AG04449 (cell line): ENCODE data around the gene OR2T10.
"Not testable (repeated sequence)": the region's sequence is repeated elsewhere in the genome, so short reads cannot be mapped to it uniquely, and the experiment has no call there.

Experiments
- CTCF ChIA-PET: fragments of 350-600 bp; formaldehyde crosslinking; extraction: SDS; loops from one replicate; lab custom pipeline; 2021; ENCODE audit warnings: antibody characterized with exemption; lab: Yijun Ruan, JAX
- POLR2A ChIA-PET: fragments of 400-600, 350-600 bp; formaldehyde crosslinking; extraction: SDS; loops from one replicate; lab custom pipeline; 2020; ENCODE audit warnings: antibody characterized with exemption, inconsistent platforms; lab: Yijun Ruan, JAX
- DNase-seq: peaks from one replicate; pipeline ENCODE4 v3.0.0-alpha.2; 2010; ENCODE audit warnings: low read depth, low spot score
- H3K4me3 ChIP-seq: 2 replicates; pipeline ENCODE4 v1.5.1; 2011; ENCODE audit warnings: low read depth, mild to moderate bottlenecking, control low read depth, low read length
- CTCF ChIP-seq: IDR thresholded peaks from one replicate; pipeline ENCODE4 v1.5.1; 2011; ENCODE audit warnings: mild to moderate bottlenecking, moderate library complexity, low read length, control low read depth, inconsistent platforms; ENCODE audit not compliant: insufficient read depth; ENCODE audit errors: missing control alignments

OR2T10 gene

GRCh38 chr1:248597589-248597988 is at the start of gene OR2T10:
OR2T10 (minus strand) TSS chr1:248597700; CDS start chr1:248593768, 3,932 bp downstream.
- CTCF ChIA-PET = no interaction called here
- no peak within 1 kb of the TSS for H3K4me3 ChIP-seq
- no peak for DNase-seq
- no peak for TF ChIP-seq CTCF
- POLR2A ChIA-PET = no interaction called here

- DNase-seq, CTCF ChIA-PET, H3K4me3 ChIP-seq, POLR2A ChIA-PET: not testable (repeated sequence)
Observed at GRCh38 chr1:248645178-248645577, 47.7 kb upstream of the OR2T10 start, which contains the start of gene OR2T35. OR2T35 (minus strand) TSS chr1:248645278; CDS start chr1:248639258, 6,020 bp downstream.

GRCh38 chr1:248642971-248643651 is 45.6 kb upstream of the OR2T10 start:
- POLR2A ChIA-PET, DNase-seq, H3K4me3 ChIP-seq, CTCF ChIA-PET: not testable (repeated sequence)

GRCh38 chr1:248641583-248641982 is 44.1 kb upstream of the OR2T10 start:
- DNase-seq, H3K4me3 ChIP-seq, CTCF ChIA-PET, POLR2A ChIA-PET: not testable (repeated sequence)

- POLR2A ChIA-PET, H3K4me3 ChIP-seq, CTCF ChIA-PET, DNase-seq: not testable (repeated sequence)
Observed at GRCh38 chr1:248640906-248641305, 43.4 kb upstream of the OR2T10 start.

- POLR2A ChIA-PET, H3K4me3 ChIP-seq, CTCF ChIA-PET, DNase-seq: not testable (repeated sequence)
Observed at GRCh38 chr1:248639652-248640051, 42.2 kb upstream of the OR2T10 start.

- H3K4me3 ChIP-seq, POLR2A ChIA-PET, DNase-seq, CTCF ChIA-PET: not testable (repeated sequence)
Observed at GRCh38 chr1:248636612-248637011, 39.1 kb upstream of the OR2T10 start.

GRCh38 chr1:248634991-248635390 is 37.5 kb upstream of the OR2T10 start, which contains the start of gene OR2T11:
OR2T11 (minus strand) TSS chr1:248635091; CDS start chr1:248627128, 7,963 bp downstream.
- CTCF ChIA-PET, H3K4me3 ChIP-seq, POLR2A ChIA-PET, DNase-seq: not testable (repeated sequence)

- CTCF ChIA-PET = no interaction called here
- H3K4me3 ChIP-seq = no peak overlapping the region
- DNase-seq = no peak
- POLR2A ChIA-PET = no interaction called here
- TF ChIP-seq CTCF = no peak
Observed at GRCh38 chr1:248631354-248632008, 34.0 kb upstream of the OR2T10 start.

GRCh38 chr1:248630551-248630950 is 33.1 kb upstream of the OR2T10 start:
- TF ChIP-seq CTCF = no peak
- CTCF ChIA-PET = no interaction called here
- POLR2A ChIA-PET = no interaction called here
- no peak for DNase-seq
- H3K4me3 ChIP-seq = no peak overlapping the region
